DOHH2 (cell line): ENCODE data around the gene HIPK4.

Experiments used
- H3F3A ChIP-seq: fragments of 200-600 bp; sonication (generic), shearing (Covaris generic); 2 replicates; pipeline ENCODE4 v1.6.0; 2016; ENCODE audit warnings: antibody characterized with exemption, mild to moderate bottlenecking; ENCODE audit not compliant: control insufficient read depth, insufficient read depth
- H3K27ac ChIP-seq: fragments of 200-600 bp; sonication (generic); 2 replicates; pipeline ENCODE4 v1.5.1; 2014; ENCODE audit warnings: low read depth, mild to moderate bottlenecking, low read length, moderate library complexity
- H3K27me3 ChIP-seq: fragments of 200-600 bp; sonication (generic); 2 replicates; pipeline ENCODE4 v1.6.1; 2014; ENCODE audit warnings: mild to moderate bottlenecking, low read length, mixed read lengths; ENCODE audit not compliant: control insufficient read depth
- H3K36me3 ChIP-seq: fragments of 200-600 bp; sonication (generic); 2 replicates; pipeline ENCODE4 v1.6.1; 2014; ENCODE audit warnings: mild to moderate bottlenecking, low read length, moderate library complexity, mixed read lengths; ENCODE audit not compliant: control insufficient read depth
- H3K4me1 ChIP-seq: fragments of 200-600 bp; sonication (generic); 2 replicates; pipeline ENCODE4 v1.6.1; 2014; ENCODE audit warnings: mild to moderate bottlenecking, low read length, mixed read lengths; ENCODE audit not compliant: control insufficient read depth
- H3K4me2 ChIP-seq: fragments of 200-600 bp; sonication (generic); 2 replicates; pipeline ENCODE4 v1.6.0; 2014; ENCODE audit warnings: mild to moderate bottlenecking, low read length, moderate library complexity
- H3K4me3 ChIP-seq: fragments of 200-600 bp; sonication (generic); 2 replicates; pipeline ENCODE4 v1.5.1; 2014; ENCODE audit warnings: mild to moderate bottlenecking, low read length, mixed read lengths
- H3K79me2 ChIP-seq: fragments of 200-600 bp; sonication (generic); 2 replicates; pipeline ENCODE4 v1.6.1; 2014; ENCODE audit warnings: mild to moderate bottlenecking, low read length, mixed read lengths; ENCODE audit not compliant: control insufficient read depth
- H3K9me2 ChIP-seq: fragments of 200-600 bp; sonication (generic); replicated peaks from 2 replicates; pipeline ENCODE4 v1.6.1; 2014; ENCODE audit warnings: mild to moderate bottlenecking, low read length, mixed read lengths; ENCODE audit not compliant: control insufficient read depth
- H3K9me3 ChIP-seq: fragments of 200-600 bp; sonication (generic); 2 replicates; pipeline ENCODE4 v1.6.1; 2014; ENCODE audit warnings: antibody characterized with exemption, low read length, mixed read lengths; ENCODE audit not compliant: control insufficient read depth, insufficient read depth
- H4K20me1 ChIP-seq: fragments of 200-600 bp; sonication (generic); 2 replicates; pipeline ENCODE4 v1.6.0; 2014; ENCODE audit warnings: low read depth, mild to moderate bottlenecking, antibody characterized with exemption, low read length, moderate library complexity; ENCODE audit not compliant: control insufficient read depth, insufficient read depth
- EZH2phosphoT487 ChIP-seq: fragments of 200-600 bp; sonication (generic); IDR thresholded peaks from 2 replicates; pipeline ENCODE4 v1.6.1; 2017; ENCODE audit warnings: borderline replicate concordance, mild to moderate bottlenecking, antibody characterized with exemption, low read length, moderate library complexity, mixed read lengths
- TF ChIP-seq, protein P1 (sequence below): fragments of 200-600 bp; sonication (generic); IDR thresholded peaks from one replicate; pipeline ENCODE4 v1.5.1; 2014; ENCODE audit warnings: antibody characterized with exemption, mild to moderate bottlenecking, low read depth, low read length; ENCODE audit not compliant: poor library complexity, severe bottlenecking

HIPK4 gene

DNA sequence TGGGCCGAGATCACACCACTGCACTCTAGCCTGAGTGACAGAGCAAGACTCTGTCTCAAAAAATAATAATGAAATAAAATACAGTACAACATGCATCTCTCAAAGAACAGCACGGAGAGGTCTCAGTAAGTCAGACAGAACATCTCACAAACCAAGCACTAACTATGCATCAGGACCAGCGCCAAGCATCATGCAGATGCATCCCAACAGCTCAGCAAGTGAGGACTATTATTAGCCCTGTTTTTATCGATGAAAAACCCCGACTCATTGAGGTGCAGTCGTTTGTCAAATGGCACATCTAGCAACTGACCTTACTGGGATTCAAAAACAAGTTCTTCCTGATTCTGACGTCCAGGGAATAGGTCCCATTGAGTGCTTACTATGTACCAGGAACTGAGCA lies 45.6 kb downstream of the HIPK4 start:
- H4K20me1 ChIP-seq = peaks cover 3% of the 10 kb centered on the region; the same call in 1 of the 2 replicates
- peaks cover 3% of the 10 kb centered on the region; the same call in 1 of the 2 replicates for H3F3A ChIP-seq
- no peaks in the 10 kb centered on the region for H3K27me3 ChIP-seq
- H3K27ac ChIP-seq = no peak overlapping the region
- peaks cover 31% of the 10 kb centered on the region for H3K36me3 ChIP-seq
- peaks cover 11% of the 10 kb centered on the region for H3K4me1 ChIP-seq
- H3K4me2 ChIP-seq = no peak overlapping the region
- H3K9me2 ChIP-seq = no peaks in the 10 kb centered on the region
- TF ChIP-seq EZH2phosphoT487 = no peak
- TF ChIP-seq, protein P1, sequence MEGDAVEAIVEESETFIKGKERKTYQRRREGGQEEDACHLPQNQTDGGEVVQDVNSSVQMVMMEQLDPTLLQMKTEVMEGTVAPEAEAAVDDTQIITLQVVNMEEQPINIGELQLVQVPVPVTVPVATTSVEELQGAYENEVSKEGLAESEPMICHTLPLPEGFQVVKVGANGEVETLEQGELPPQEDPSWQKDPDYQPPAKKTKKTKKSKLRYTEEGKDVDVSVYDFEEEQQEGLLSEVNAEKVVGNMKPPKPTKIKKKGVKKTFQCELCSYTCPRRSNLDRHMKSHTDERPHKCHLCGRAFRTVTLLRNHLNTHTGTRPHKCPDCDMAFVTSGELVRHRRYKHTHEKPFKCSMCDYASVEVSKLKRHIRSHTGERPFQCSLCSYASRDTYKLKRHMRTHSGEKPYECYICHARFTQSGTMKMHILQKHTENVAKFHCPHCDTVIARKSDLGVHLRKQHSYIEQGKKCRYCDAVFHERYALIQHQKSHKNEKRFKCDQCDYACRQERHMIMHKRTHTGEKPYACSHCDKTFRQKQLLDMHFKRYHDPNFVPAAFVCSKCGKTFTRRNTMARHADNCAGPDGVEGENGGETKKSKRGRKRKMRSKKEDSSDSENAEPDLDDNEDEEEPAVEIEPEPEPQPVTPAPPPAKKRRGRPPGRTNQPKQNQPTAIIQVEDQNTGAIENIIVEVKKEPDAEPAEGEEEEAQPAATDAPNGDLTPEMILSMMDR = no peak
- no peaks in the 10 kb centered on the region for H3K9me3 ChIP-seq
- no peak overlapping the region for H3K4me3 ChIP-seq
- peaks cover 64% of the 10 kb centered on the region for H3K79me2 ChIP-seq

DNA sequence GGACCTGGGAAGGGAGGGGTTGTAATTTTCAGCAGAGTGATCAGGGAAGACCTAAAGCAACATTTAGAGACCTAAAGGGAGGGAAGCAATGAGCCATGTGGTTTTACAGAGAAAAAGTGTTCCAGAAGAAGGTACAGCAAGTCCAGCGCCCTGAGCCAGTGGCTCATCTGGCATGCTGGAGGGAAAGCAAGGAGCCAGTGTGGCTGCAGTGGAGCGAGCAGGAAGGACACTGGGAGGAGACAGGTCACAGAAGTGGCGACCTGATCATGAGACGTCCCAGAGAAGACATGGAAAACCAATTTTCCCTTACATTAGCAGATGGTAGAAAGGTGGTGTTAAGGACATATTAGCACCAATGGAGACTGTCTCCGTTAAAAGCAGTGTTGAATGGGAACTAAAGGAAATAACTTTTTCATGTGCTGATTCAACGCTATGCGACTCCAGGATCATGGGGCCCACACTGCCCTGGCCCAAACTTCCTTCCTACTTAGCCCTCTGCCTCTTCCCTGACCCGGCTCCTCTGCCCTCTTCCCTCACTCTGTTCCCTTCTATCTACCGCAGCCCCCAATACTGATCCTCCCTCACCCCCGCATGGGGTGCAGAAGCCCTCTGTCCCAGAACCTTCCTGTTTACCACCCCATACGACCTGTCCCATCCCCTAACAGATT lies 47.2 kb downstream of the HIPK4 start:
- H3K9me3 ChIP-seq = no peaks in the 10 kb centered on the region

DNA sequence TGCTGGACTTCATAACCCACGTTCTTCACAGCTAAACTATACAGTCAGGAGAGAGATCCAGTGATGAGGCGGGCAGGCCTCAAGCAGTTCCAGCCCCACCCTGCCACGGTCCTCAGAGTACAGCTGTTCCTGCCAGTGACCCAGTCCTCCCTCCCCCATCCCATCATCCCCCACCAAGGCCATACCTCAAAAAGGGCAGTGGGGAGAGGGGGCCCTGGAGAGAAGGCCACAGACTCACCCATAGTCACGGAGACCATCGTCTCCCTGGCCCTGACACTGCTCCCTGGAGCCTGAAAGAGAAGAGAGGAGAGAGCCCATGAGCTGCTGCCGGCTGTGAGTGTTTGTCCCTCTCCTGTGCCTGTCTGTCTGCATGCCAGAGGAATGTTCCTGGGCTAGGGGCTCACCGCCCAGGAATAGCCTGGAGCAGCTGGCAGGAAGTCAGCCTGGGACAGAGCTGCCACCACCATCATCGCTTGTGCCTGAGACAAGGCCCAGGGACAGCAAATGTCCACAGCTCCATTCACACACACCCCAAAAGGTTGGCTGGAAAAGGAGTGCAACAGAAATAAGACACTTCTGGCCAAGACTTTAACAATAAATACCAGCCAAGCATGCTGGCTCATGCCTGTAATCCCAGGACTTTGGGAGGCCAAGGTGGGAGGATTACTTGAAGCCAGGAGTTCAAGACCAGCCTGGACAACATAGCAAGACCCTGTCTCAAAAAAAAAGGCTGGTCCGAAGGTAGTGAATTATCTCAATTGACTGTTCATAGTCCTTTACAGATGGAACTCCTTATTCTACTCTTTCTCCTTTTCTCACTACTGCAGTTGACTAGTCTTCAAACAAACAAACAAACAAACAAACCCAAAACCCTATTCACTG lies 48.1 kb downstream of the HIPK4 start:
- no peak for TF ChIP-seq EZH2phosphoT487
- TF ChIP-seq, protein P1 = no peak
- Histone ChIP-seq H3K27ac (no peak overlapping the region), H3K4me3 (no peak overlapping the region), H3K9me2 (no peaks in the 10 kb centered on the region), H3K27me3 (no peaks in the 10 kb centered on the region), H3F3A (peaks cover 1% of the 10 kb centered on the region; the same call in 1 of the 2 replicates), H3K4me2 (no peak overlapping the region), H4K20me1 (peaks cover 3% of the 10 kb centered on the region; the same call in 1 of the 2 replicates), H3K36me3 (peaks cover 37% of the 10 kb centered on the region), H3K4me1 (peaks cover 2% of the 10 kb centered on the region), H3K79me2 (peaks cover 62% of the 10 kb centered on the region), H3K9me3 (no peaks in the 10 kb centered on the region)

More for the DNA sequence above, 47.2 kb downstream of the HIPK4 start:
- H3K4me1 ChIP-seq = peaks cover 7% of the 10 kb centered on the region
- peaks cover 64% of the 10 kb centered on the region for H3K79me2 ChIP-seq
- H3K4me2 ChIP-seq = no peak overlapping the region
- no peaks in the 10 kb centered on the region for H3K27me3 ChIP-seq
- H3K4me3 ChIP-seq = no peak overlapping the region
- H4K20me1 ChIP-seq = peaks cover 3% of the 10 kb centered on the region; the same call in 1 of the 2 replicates
- no peaks in the 10 kb centered on the region for H3K9me2 ChIP-seq
- H3K36me3 ChIP-seq = peaks cover 39% of the 10 kb centered on the region
- H3F3A ChIP-seq = peaks cover 3% of the 10 kb centered on the region; the same call in 1 of the 2 replicates
- no peak overlapping the region for H3K27ac ChIP-seq
- TF ChIP-seq, protein P1 = no peak
- TF ChIP-seq EZH2phosphoT487 = no peak
